ENCODE measurements around the gene ARHGAP22. TPM values are rescaled to one million over a fixed set of nuclear protein-coding genes. Genes with fewer than 3 reads are reported as not detected.

The ARHGAP22 gene
- total and polyA plus RNA-seq, 2 experiments from 2014 or later = 4.8 to 10.7 TPM

- no peaks in the 10 kb centered on the region for H3K4me1 Mint-ChIP-seq
- Histone ChIP-seq H3K9me2 (ENCODE audit: insufficient read depth) (no peaks in the 10 kb centered on the region), H3K4me2 (no peak overlapping the region), H3F3A (replicated peaks; ENCODE audit: low read depth) (no peaks in the 10 kb centered on the region), H2AFZ (no peak overlapping the region), H3K4me1 (ENCODE audit: insufficient read depth) (no peaks in the 10 kb centered on the region), H3K79me2 (replicated peaks; ENCODE audit: insufficient read depth) (no peaks in the 10 kb centered on the region), H3K27ac (ENCODE audit: low read depth) (no peak overlapping the region), H3K27me3 (ENCODE audit: insufficient read depth) (no peaks in the 10 kb centered on the region), H3K36me3 (ENCODE audit: insufficient read depth) (no peaks in the 10 kb centered on the region), H4K20me1 (replicated peaks; ENCODE audit: insufficient read depth) (no peaks in the 10 kb centered on the region), H3K4me3 (no peak overlapping the region)
- TF ChIP-seq REST (IDR thresholded peaks at IDR 0.05; ENCODE audit: unreplicated experiment) = no peak
- TF ChIP-seq STAT1 (IDR thresholded peaks at IDR 0.05; ENCODE audit: unreplicated experiment) = no peak
- TF ChIP-seq ZNF331 (CRISPR knock-in tag; IDR thresholded peaks at IDR 0.05; ENCODE audit: low read depth) = no peak
- TF ChIP-seq ZNF462 (CRISPR knock-in tag; IDR thresholded peaks at IDR 0.05) = no peak
- no peak for TF ChIP-seq NANOG (IDR thresholded peaks at IDR 0.05; ENCODE audit: borderline replicate concordance)
- no peak for TF ChIP-seq ETS1 (IDR thresholded peaks at IDR 0.05)
- no peak for TF ChIP-seq EZH2 (IDR thresholded peaks at IDR 0.05; ENCODE audit: low read depth, unreplicated experiment)
- TF ChIP-seq CTCF (conservative IDR thresholded peaks at IDR 0.05; ENCODE audit: low read depth in 2 of 2) = no peak
- TF ChIP-seq CREB1 (CRISPR knock-in tag; IDR thresholded peaks at IDR 0.05; ENCODE audit: low read depth) = no peak
- no peak for TF ChIP-seq ZNF114 (CRISPR knock-in tag; IDR thresholded peaks at IDR 0.05)
- no peak for TF ChIP-seq EZH2phosphoT487 (IDR thresholded peaks at IDR 0.05; ENCODE audit: unreplicated experiment)
- TF ChIP-seq POLR2AphosphoS5 (IDR thresholded peaks at IDR 0.05; ENCODE audit: low read depth) = no peak
- TF ChIP-seq JUNB (IDR thresholded peaks at IDR 0.05; ENCODE audit: unreplicated experiment) = no peak
- no peak overlapping the region for H3K27ac Mint-ChIP-seq
- no peaks in the 10 kb centered on the region for H3K9me3 Mint-ChIP-seq
- no peaks in the 10 kb centered on the region for H3K36me3 Mint-ChIP-seq (ENCODE audit: low read depth)
- DNase-seq (ENCODE audit: low spot score) = no peak
- H3K4me3 Mint-ChIP-seq = no peak overlapping the region
- peaks cover 4% of the 10 kb centered on the region for H3K27me3 Mint-ChIP-seq (ENCODE audit: insufficient read depth, low read depth, poor library complexity)
- ATAC-seq = no peak
These were observed 40.3 kb downstream of the ARHGAP22 start for GRCh38 chr10:48564466-48565160.

All from GM23338 (cell line).